ENCODE results near the gene EGFL6. TPM values are rescaled to one million over a fixed set of nuclear protein-coding genes. Genes with fewer than 3 reads are reported as not detected.

The EGFL6 gene
- total and polyA plus RNA-seq, 10 of the 15 experiments (the other 5 are each of a cell fraction or from before 2014, with no cell fraction given) = 0.03 TPM; not detected in 9

DNA sequence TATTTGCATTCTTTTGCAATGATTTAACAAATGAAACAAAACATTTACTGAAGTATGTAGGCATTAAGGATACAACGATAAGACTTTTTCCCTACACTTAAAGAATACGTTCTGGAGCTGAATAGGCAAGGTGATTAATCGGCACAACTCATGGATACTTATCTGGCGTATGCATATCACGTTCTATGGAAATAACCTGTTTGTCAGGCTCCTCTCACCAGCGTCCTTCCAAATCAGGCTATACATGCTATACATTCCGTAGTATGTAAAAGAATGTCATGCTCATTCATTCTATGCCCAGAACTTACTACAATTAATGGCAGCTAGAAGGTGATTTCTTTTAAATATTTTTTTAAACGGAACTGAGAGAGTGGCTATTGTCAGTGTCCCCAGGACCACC lies 57.9 kb downstream of the EGFL6 start:
- BruUV-seq (replicated peaks) = no TSS peak
- H3K9ac ChIP-seq (ENCODE audit: control insufficient read depth, insufficient read depth, low read length) = no peak overlapping the region
- ChIA-PET SMC1A (ENCODE audit: uncharacterized antibody, unreplicated experiment) (interaction anchor here (1.2 kb wide), 1 partner anchor 19 kb away, joined by 3 read pairs; no protein-coding TSS in a partner anchor), CTCF (interaction anchor here (1.3 to 1.6 kb wide), 2 partner anchors 13 kb away, joined by 3 to 4 read pairs; no protein-coding TSS in a partner anchor), POLR2A (no interaction called here), RAD21 (ENCODE audit: unreplicated experiment) (no interaction called here)
- H4K20me1 ChIP-seq (ENCODE audit: control insufficient read depth, insufficient read depth) = no peaks in the 10 kb centered on the region
- no peak overlapping the region for H3K27ac ChIP-seq (ENCODE audit: control insufficient read depth, insufficient read depth)
- DNase-seq (ENCODE audit: low read depth, low spot score) = no peak
- H3K27me3 ChIP-seq (replicated peaks in 1 of 2; ENCODE audit: control insufficient read depth in 2 of 2, insufficient read depth in 2 of 2, low read length in 1 of 2) = no peaks in the 10 kb centered on the region
- H3K79me2 ChIP-seq (ENCODE audit: control insufficient read depth, insufficient read depth, low read length) = no peaks in the 10 kb centered on the region
- WGBS (ENCODE audit: insufficient coverage, insufficient replicate concordance, low lambda C conversion rate, missing lambda C conversion rate) = 51% methylated on average over 8 of the region's 8 CpGs
- in situ Hi-C loops (cut with MboI) (no loop called here), intact Hi-C loops (cut with micrococcal nuclease; ENCODE audit: unreplicated experiment) (no loop called here)
- TF ChIP-seq, protein P1, sequence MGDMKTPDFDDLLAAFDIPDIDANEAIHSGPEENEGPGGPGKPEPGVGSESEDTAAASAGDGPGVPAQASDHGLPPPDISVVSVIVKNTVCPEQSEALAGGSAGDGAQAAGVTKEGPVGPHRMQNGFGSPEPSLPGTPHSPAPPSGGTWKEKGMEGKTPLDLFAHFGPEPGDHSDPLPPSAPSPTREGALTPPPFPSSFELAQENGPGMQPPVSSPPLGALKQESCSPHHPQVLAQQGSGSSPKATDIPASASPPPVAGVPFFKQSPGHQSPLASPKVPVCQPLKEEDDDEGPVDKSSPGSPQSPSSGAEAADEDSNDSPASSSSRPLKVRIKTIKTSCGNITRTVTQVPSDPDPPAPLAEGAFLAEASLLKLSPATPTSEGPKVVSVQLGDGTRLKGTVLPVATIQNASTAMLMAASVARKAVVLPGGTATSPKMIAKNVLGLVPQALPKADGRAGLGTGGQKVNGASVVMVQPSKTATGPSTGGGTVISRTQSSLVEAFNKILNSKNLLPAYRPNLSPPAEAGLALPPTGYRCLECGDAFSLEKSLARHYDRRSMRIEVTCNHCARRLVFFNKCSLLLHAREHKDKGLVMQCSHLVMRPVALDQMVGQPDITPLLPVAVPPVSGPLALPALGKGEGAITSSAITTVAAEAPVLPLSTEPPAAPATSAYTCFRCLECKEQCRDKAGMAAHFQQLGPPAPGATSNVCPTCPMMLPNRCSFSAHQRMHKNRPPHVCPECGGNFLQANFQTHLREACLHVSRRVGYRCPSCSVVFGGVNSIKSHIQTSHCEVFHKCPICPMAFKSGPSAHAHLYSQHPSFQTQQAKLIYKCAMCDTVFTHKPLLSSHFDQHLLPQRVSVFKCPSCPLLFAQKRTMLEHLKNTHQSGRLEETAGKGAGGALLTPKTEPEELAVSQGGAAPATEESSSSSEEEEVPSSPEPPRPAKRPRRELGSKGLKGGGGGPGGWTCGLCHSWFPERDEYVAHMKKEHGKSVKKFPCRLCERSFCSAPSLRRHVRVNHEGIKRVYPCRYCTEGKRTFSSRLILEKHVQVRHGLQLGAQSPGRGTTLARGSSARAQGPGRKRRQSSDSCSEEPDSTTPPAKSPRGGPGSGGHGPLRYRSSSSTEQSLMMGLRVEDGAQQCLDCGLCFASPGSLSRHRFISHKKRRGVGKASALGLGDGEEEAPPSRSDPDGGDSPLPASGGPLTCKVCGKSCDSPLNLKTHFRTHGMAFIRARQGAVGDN (IDR thresholded peaks at IDR 0.05) = no peak
- TF ChIP-seq IKZF2 (IDR thresholded peaks at IDR 0.05) (no peak), KDM1A (IDR thresholded peaks at IDR 0.05; ENCODE audit: borderline replicate concordance) (no peak), BACH1 (IDR thresholded peaks at IDR 0.05; ENCODE audit: borderline replicate concordance) (no peak), ZNF622 (IDR thresholded peaks at IDR 0.05) (no peak), IKZF1 (conservative IDR thresholded peaks at IDR 0.05) (no peak), ZNF274 (IDR thresholded peaks at IDR 0.05; ENCODE audit: insufficient read depth, insufficient read length) (no peak), TARDBP (IDR thresholded peaks at IDR 0.05; ENCODE audit: borderline replicate concordance) (no peak), SMARCA5 (IDR thresholded peaks at IDR 0.05) (no peak), GABPA (IDR thresholded peaks at IDR 0.05; ENCODE audit: low read depth) (no peak), BMI1 (IDR thresholded peaks at IDR 0.05; ENCODE audit: borderline replicate concordance) (no peak)
- TF ChIP-seq, protein P2, sequence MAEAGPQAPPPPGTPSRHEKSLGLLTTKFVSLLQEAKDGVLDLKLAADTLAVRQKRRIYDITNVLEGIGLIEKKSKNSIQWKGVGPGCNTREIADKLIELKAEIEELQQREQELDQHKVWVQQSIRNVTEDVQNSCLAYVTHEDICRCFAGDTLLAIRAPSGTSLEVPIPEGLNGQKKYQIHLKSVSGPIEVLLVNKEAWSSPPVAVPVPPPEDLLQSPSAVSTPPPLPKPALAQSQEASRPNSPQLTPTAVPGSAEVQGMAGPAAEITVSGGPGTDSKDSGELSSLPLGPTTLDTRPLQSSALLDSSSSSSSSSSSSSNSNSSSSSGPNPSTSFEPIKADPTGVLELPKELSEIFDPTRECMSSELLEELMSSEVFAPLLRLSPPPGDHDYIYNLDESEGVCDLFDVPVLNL (IDR thresholded peaks at IDR 0.05; ENCODE audit: low read depth, low read length) = no peak
- TF ChIP-seq, protein P3, sequence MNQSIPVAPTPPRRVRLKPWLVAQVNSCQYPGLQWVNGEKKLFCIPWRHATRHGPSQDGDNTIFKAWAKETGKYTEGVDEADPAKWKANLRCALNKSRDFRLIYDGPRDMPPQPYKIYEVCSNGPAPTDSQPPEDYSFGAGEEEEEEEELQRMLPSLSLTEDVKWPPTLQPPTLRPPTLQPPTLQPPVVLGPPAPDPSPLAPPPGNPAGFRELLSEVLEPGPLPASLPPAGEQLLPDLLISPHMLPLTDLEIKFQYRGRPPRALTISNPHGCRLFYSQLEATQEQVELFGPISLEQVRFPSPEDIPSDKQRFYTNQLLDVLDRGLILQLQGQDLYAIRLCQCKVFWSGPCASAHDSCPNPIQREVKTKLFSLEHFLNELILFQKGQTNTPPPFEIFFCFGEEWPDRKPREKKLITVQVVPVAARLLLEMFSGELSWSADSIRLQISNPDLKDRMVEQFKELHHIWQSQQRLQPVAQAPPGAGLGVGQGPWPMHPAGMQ (IDR thresholded peaks at IDR 0.05; ENCODE audit: borderline replicate concordance) = no peak
- TF ChIP-seq, protein P4, sequence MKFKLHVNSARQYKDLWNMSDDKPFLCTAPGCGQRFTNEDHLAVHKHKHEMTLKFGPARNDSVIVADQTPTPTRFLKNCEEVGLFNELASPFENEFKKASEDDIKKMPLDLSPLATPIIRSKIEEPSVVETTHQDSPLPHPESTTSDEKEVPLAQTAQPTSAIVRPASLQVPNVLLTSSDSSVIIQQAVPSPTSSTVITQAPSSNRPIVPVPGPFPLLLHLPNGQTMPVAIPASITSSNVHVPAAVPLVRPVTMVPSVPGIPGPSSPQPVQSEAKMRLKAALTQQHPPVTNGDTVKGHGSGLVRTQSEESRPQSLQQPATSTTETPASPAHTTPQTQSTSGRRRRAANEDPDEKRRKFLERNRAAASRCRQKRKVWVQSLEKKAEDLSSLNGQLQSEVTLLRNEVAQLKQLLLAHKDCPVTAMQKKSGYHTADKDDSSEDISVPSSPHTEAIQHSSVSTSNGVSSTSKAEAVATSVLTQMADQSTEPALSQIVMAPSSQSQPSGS (IDR thresholded peaks at IDR 0.05; ENCODE audit: low read length) = no peak
- TF ChIP-seq, protein P5, sequence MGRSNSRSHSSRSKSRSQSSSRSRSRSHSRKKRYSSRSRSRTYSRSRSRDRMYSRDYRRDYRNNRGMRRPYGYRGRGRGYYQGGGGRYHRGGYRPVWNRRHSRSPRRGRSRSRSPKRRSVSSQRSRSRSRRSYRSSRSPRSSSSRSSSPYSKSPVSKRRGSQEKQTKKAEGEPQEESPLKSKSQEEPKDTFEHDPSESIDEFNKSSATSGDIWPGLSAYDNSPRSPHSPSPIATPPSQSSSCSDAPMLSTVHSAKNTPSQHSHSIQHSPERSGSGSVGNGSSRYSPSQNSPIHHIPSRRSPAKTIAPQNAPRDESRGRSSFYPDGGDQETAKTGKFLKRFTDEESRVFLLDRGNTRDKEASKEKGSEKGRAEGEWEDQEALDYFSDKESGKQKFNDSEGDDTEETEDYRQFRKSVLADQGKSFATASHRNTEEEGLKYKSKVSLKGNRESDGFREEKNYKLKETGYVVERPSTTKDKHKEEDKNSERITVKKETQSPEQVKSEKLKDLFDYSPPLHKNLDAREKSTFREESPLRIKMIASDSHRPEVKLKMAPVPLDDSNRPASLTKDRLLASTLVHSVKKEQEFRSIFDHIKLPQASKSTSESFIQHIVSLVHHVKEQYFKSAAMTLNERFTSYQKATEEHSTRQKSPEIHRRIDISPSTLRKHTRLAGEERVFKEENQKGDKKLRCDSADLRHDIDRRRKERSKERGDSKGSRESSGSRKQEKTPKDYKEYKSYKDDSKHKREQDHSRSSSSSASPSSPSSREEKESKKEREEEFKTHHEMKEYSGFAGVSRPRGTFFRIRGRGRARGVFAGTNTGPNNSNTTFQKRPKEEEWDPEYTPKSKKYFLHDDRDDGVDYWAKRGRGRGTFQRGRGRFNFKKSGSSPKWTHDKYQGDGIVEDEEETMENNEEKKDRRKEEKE (IDR thresholded peaks at IDR 0.05) = no peak
- peaks cover 3% of the 10 kb centered on the region; the same call in 2 of the 3 replicates for H3K9me3 ChIP-seq (replicated peaks; ENCODE audit: control insufficient read depth, insufficient read depth, low read length)
- H3K4me2 ChIP-seq (ENCODE audit: control insufficient read depth, insufficient read depth) = no peak overlapping the region
- no peak overlapping the region for H3K4me3 ChIP-seq
- no peak for ATAC-seq
- no peaks in the 10 kb centered on the region for H3K36me3 ChIP-seq (ENCODE audit: control insufficient read depth in 2 of 2, insufficient read depth in 2 of 2, low read length in 1 of 2)
- no peaks in the 10 kb centered on the region for H3K4me1 ChIP-seq (ENCODE audit: control insufficient read depth, insufficient read depth, low read length)
- H2AFZ ChIP-seq (ENCODE audit: control insufficient read depth, low read depth, low read length) = no peak overlapping the region
- no peak for FAIRE-seq
